Small intestine (tissue), 7 donors: ENCODE data around the gene UTP18. TPM values are rescaled to one million over a fixed set of nuclear protein-coding genes. Genes with fewer than 3 reads are reported as not detected.

Experiments used
- DNase-seq, 2 donors: peaks; one replicate each; pipeline versions ENCODE4 v3.0.0 to v3.0.0-alpha.2; 2013
- FAIRE-seq: peaks from 2 replicates; lab custom pipeline; 2012; peaks lifted over from hg19 to GRCh38; lab: Jason Lieb, UNC
- H3K27ac ChIP-seq, 3 donors: one replicate each; pipeline ENCODE4 v1.5.1; 2013; ENCODE audit warnings: low read length in 2 of 3, mild to moderate bottlenecking in 2 of 3, control low read depth in 1 of 3, inconsistent platforms in 1 of 3, low read depth in 1 of 3, moderate library complexity in 1 of 3
- H3K27me3 ChIP-seq, 3 donors: one replicate each; pipeline ENCODE4 v1.6.1; 2013; ENCODE audit warnings: low read length in 3 of 3, inconsistent platforms in 1 of 3; ENCODE audit not compliant: control insufficient read depth in 3 of 3, insufficient read depth in 3 of 3
- H3K36me3 ChIP-seq, 3 donors: one replicate each; pipeline ENCODE4 v1.6.1; 2013; ENCODE audit warnings: low read length in 3 of 3, inconsistent platforms in 1 of 3, low read depth in 1 of 3, mild to moderate bottlenecking in 1 of 3, moderate library complexity in 1 of 3; ENCODE audit not compliant: control insufficient read depth in 3 of 3, insufficient read depth in 2 of 3
- H3K4me1 ChIP-seq, 3 donors: one replicate each; pipeline ENCODE4 v1.6.1; 2013; ENCODE audit warnings: low read length in 2 of 3, inconsistent platforms in 1 of 3, low read depth in 1 of 3, mild to moderate bottlenecking in 1 of 3, moderate library complexity in 1 of 3; ENCODE audit not compliant: control insufficient read depth in 3 of 3, insufficient read depth in 2 of 3
- H3K4me3 ChIP-seq, 3 donors: one replicate each; pipeline ENCODE4 v1.5.1; 2013; ENCODE audit warnings: low read length in 3 of 3, control low read depth in 1 of 3, inconsistent platforms in 1 of 3, low read depth in 1 of 3, mild to moderate bottlenecking in 1 of 3, moderate library complexity in 1 of 3
- H3K9me3 ChIP-seq, 2 donors: one replicate each; pipeline ENCODE4 v1.6.1; 2013; ENCODE audit warnings: low read depth in 1 of 2, low read length in 1 of 2; ENCODE audit not compliant: control insufficient read depth in 2 of 2, insufficient read depth in 1 of 2
- WGBS, 3 donors: extraction: QIAGEN DNeasy Blood & Tissue Kit; methylation state at CpG; one replicate each; pipeline ENCODE4 v1.1.7; 2013; 5-methylcytosine and 5-hydroxymethylcytosine counted together
- polyA plus RNA-seq, 4 donors: library from polyadenylated mRNA; stranded (reverse) in 3 of 4; unstranded in 1 of 4; fragments of 200-250 nt in 3 of 4; fragments of 120-200 nt in 1 of 4; gene quantifications; one replicate each; pipeline versions ENCODE4 v1.2.1 to v1.2.3, GENCODE V29; 2013
- donor health status: healthy with polysubstance abuse.
- donor health status: control.
- donor health status: control.
- donor health status: Bipolar disorder and iron deficiency.
- donor health status: healthy.

Gene UTP18
- polyA plus RNA-seq, 4 donors: 11.4 to 37.4 (median 27.9) TPM

- 98 to 100% (median 100%) methylated on average over 3 of the region's 3 CpGs for WGBS, 3 donors
- Histone ChIP-seq H3K4me1 (peaks cover 0 to 4% (median 0%) of the 10 kb centered on the region in 3 donors), H3K9me3 (no peaks in the 10 kb centered on the region), H3K27ac (no peak overlapping the region), H3K4me3 (no peak overlapping the region), H3K36me3 (peaks cover 0 to 9% (median 0%) of the 10 kb centered on the region in 3 donors), H3K27me3 (no peaks in the 10 kb centered on the region)
- DNase-seq: no peak
- FAIRE-seq: no peak
Observed at GRCh38 chr17:51229889-51230288, 30.5 kb upstream of the UTP18 start.

- H3K27me3 ChIP-seq: no peaks in the 10 kb centered on the region
- WGBS, 3 donors: 76 to 87% (median 80%) methylated on average over 4 of the region's 4 CpGs
- no peak overlapping the region for H3K4me3 ChIP-seq
- peaks cover 0 to 11% (median 0%) of the 10 kb centered on the region in 3 donors for H3K36me3 ChIP-seq
- DNase-seq (no peak), FAIRE-seq (no peak)
- H3K27ac ChIP-seq: no peak overlapping the region
- no peaks in the 10 kb centered on the region for H3K9me3 ChIP-seq
- H3K4me1 ChIP-seq: peaks cover 0 to 4% (median 0%) of the 10 kb centered on the region in 3 donors
Observed at GRCh38 chr17:51230306-51230705, 30.0 kb upstream of the UTP18 start.

- Histone ChIP-seq H3K9me3 (no peaks in the 10 kb centered on the region), H3K4me3 (no peak overlapping the region), H3K27me3 (no peaks in the 10 kb centered on the region), H3K27ac (no peak overlapping the region), H3K4me1 (peaks cover 0 to 4% (median 0%) of the 10 kb centered on the region in 3 donors), H3K36me3 (peaks cover 0 to 19% (median 0%) of the 10 kb centered on the region in 3 donors)
- FAIRE-seq (no peak), DNase-seq (peak; percentile 2 to 54)
- 39 to 69% (median 68%) methylated on average over 4 of the region's 4 CpGs for WGBS, 3 donors
Observed at GRCh38 chr17:51231999-51232398, 28.3 kb upstream of the UTP18 start.

GRCh38 chr17:51234162-51234561 lies 26.2 kb upstream of the UTP18 start:
- 80 to 97% (median 91%) methylated on average over 5 to 6 of the region's 6 CpGs for WGBS, 3 donors
- no peaks in the 10 kb centered on the region for H3K27me3 ChIP-seq
- no peak overlapping the region for H3K27ac ChIP-seq
- FAIRE-seq (no peak), DNase-seq (no peak)
- no peaks in the 10 kb centered on the region for H3K9me3 ChIP-seq
- H3K4me3 ChIP-seq: no peak overlapping the region
- peaks cover 0 to 4% (median 0%) of the 10 kb centered on the region in 3 donors for H3K4me1 ChIP-seq
- peaks cover 0 to 17% (median 0%) of the 10 kb centered on the region in 3 donors for H3K36me3 ChIP-seq

- no peak overlapping the region for H3K4me3 ChIP-seq
- no peaks in the 10 kb centered on the region for H3K9me3 ChIP-seq
- no peak overlapping the region for H3K27ac ChIP-seq
- DNase-seq: no peak
- H3K27me3 ChIP-seq: no peaks in the 10 kb centered on the region
- no peak for FAIRE-seq
- no peaks in the 10 kb centered on the region for H3K4me1 ChIP-seq
- peaks cover 0 to 17% (median 0%) of the 10 kb centered on the region in 3 donors for H3K36me3 ChIP-seq
- 65 to 84% (median 81%) methylated on average over 6 of the region's 6 CpGs for WGBS, 3 donors
Observed at GRCh38 chr17:51238255-51238887, 22.0 kb upstream of the UTP18 start.

GRCh38 chr17:51240275-51240674 lies 20.1 kb upstream of the UTP18 start:
- Histone ChIP-seq H3K27ac (no peak overlapping the region), H3K9me3 (no peaks in the 10 kb centered on the region), H3K27me3 (no peaks in the 10 kb centered on the region), H3K4me1 (no peaks in the 10 kb centered on the region), H3K4me3 (no peak overlapping the region), H3K36me3 (peaks cover 0 to 13% (median 0%) of the 10 kb centered on the region in 3 donors)
- 48 to 67% (median 50%) methylated on average over 2 of the region's 2 CpGs for WGBS, 3 donors
- FAIRE-seq (no peak), DNase-seq (no peak)

GRCh38 chr17:51244041-51244440 lies 16.3 kb upstream of the UTP18 start:
- no peaks in the 10 kb centered on the region for H3K27me3 ChIP-seq
- no peaks in the 10 kb centered on the region for H3K9me3 ChIP-seq
- no peak overlapping the region for H3K27ac ChIP-seq
- H3K4me1 ChIP-seq: no peaks in the 10 kb centered on the region
- DNase-seq: no peak
- 81 to 85% (median 81%) methylated on average over 4 of the region's 4 CpGs for WGBS, 3 donors
- H3K4me3 ChIP-seq: no peak overlapping the region
- no peak for FAIRE-seq
- peaks cover 0 to 10% (median 0%) of the 10 kb centered on the region in 3 donors for H3K36me3 ChIP-seq

- H3K4me1 ChIP-seq: no peaks in the 10 kb centered on the region
- peaks cover 0 to 10% (median 0%) of the 10 kb centered on the region in 3 donors for H3K36me3 ChIP-seq
- no peak overlapping the region for H3K4me3 ChIP-seq
- FAIRE-seq (no peak), DNase-seq (no peak)
- 97 to 100% (median 98%) methylated on average over 1 of the region's 1 CpG for WGBS, 3 donors
- H3K9me3 ChIP-seq: no peaks in the 10 kb centered on the region
- no peak overlapping the region for H3K27ac ChIP-seq
- no peaks in the 10 kb centered on the region for H3K27me3 ChIP-seq
Observed at GRCh38 chr17:51245535-51245934, 14.8 kb upstream of the UTP18 start.
